ENCODE measurements around the gene ANK2. TPM values are rescaled to one million over a fixed set of nuclear protein-coding genes. Genes with fewer than 3 reads are reported as not detected.

The ANK2 gene
- total and polyA plus RNA-seq, 2 of the 13 experiments (the other 11 are each of a cell fraction or from before 2014, with no cell fraction given): 2.7 to 15.1 TPM

DNA sequence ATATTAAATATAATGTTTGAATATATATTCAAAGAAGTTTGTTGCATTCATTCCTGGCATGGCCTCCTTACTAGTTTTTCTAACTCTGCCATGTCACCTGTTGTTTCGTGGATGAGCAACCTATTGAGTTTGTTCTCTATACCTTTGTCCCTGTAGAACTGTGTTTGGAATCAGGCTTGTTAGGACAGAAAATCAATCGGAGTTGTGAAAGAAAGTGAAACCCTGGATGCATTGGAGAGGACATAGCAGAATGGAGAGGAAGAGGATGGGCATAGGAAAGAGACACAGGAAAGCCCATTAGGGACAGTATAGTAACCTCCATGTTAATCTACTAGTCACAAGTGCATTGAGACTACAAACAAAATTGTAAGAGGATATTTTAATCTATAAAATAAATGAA, 31.2 kb downstream of the ANK2 start:
- FAIRE-seq (no peak), ATAC-seq (peak; percentile 38; the same call in 2 of the 3 replicates), DNase-seq (ENCODE audit: low spot score) (no peak)
- Histone ChIP-seq H4K20me1 (ENCODE audit: insufficient read depth, low read length) (no peaks in the 10 kb centered on the region), H3K79me2 (ENCODE audit: insufficient read depth, low read length) (no peaks in the 10 kb centered on the region), H3K27me3 (ENCODE audit: control insufficient read depth in 1 of 2, insufficient read depth in 2 of 2, low read length in 2 of 2) (peaks cover 0 to 3% of the 10 kb centered on the region in 2 experiments; a peak in 1 of 5 replicates), H3K27ac (ENCODE audit: extremely low read length, insufficient read depth, low read length) (no peak overlapping the region), H3K9me3 (ENCODE audit: low read length) (no peaks in the 10 kb centered on the region), H3K36me3 (replicated peaks in 1 of 2; ENCODE audit: control insufficient read depth in 1 of 2, insufficient read depth in 2 of 2, low read length in 2 of 2) (no peaks in the 10 kb centered on the region), H3K4me3 (replicated peaks in 1 of 3; ENCODE audit: insufficient read depth in 1 of 3, low read depth in 2 of 3, low read length in 3 of 3) (no peak overlapping the region), H2AFZ (ENCODE audit: low read length) (no peak overlapping the region), H3K4me2 (ENCODE audit: low read depth, low read length) (no peak overlapping the region), H3K9ac (ENCODE audit: insufficient read depth, low read depth, low read length) (no peak overlapping the region), H3K4me1 (ENCODE audit: insufficient read depth, low read length) (peaks cover 7% of the 10 kb centered on the region)
- whole genome bisulfite sequencing (ENCODE audit: low lambda C conversion rate): 0% methylated on average over 2 of the region's 2 CpGs
- intact Hi-C loops (cut with micrococcal nuclease; ENCODE audit: unreplicated experiment): no loop called here
- ChIA-PET POLR2A (no interaction called here), CTCF (ENCODE audit: low intra/inter-chr PET ratio, low total read pairs) (no interaction called here)
- in situ Hi-C loops (cut with HindIII; ENCODE audit: extremely low pct_ligation_motif_present, low pct_unique_long_range_greater_than_20kb): no loop called here
- TF ChIP-seq ZNF878 (CRISPR knock-in tag; IDR thresholded peaks at IDR 0.05): no peak
- TF ChIP-seq E2F1 (CRISPR knock-in tag; IDR thresholded peaks at IDR 0.05): no peak
- no peak for TF ChIP-seq FOXA1 (IDR thresholded peaks at IDR 0.05)
- no peak for TF ChIP-seq FOXA1 (CRISPR knock-in tag; IDR thresholded peaks at IDR 0.05)
- BruUV-seq (replicated peaks): no TSS peak

- Histone ChIP-seq H3K4me2 (ENCODE audit: low read depth, low read length) (no peak overlapping the region), H3K4me1 (ENCODE audit: insufficient read depth, low read length) (peaks cover 7% of the 10 kb centered on the region), H4K20me1 (ENCODE audit: insufficient read depth, low read length) (no peaks in the 10 kb centered on the region), H2AFZ (ENCODE audit: low read length) (no peak overlapping the region), H3K4me3 (replicated peaks in 1 of 3; ENCODE audit: insufficient read depth in 1 of 3, low read depth in 2 of 3, low read length in 3 of 3) (no peak overlapping the region), H3K79me2 (ENCODE audit: insufficient read depth, low read length) (no peaks in the 10 kb centered on the region), H3K27me3 (ENCODE audit: control insufficient read depth in 1 of 2, insufficient read depth in 2 of 2, low read length in 2 of 2) (peaks cover 0 to 3% of the 10 kb centered on the region in 2 experiments; a peak in 1 of 5 replicates), H3K9ac (ENCODE audit: insufficient read depth, low read depth, low read length) (no peak overlapping the region), H3K36me3 (replicated peaks in 1 of 2; ENCODE audit: control insufficient read depth in 1 of 2, insufficient read depth in 2 of 2, low read length in 2 of 2) (no peaks in the 10 kb centered on the region), H3K27ac (ENCODE audit: extremely low read length, insufficient read depth, low read length) (no peak overlapping the region), H3K9me3 (ENCODE audit: low read length) (no peaks in the 10 kb centered on the region)
- ChIA-PET POLR2A (no interaction called here), CTCF (ENCODE audit: low intra/inter-chr PET ratio, low total read pairs) (no interaction called here)
- in situ Hi-C loops (cut with HindIII; ENCODE audit: extremely low pct_ligation_motif_present, low pct_unique_long_range_greater_than_20kb): no loop called here
- no peak for DNase-seq (ENCODE audit: low spot score)
- TF ChIP-seq SCMH1 (CRISPR knock-in tag; IDR thresholded peaks at IDR 0.05; ENCODE audit: borderline replicate concordance) (no peak), SAFB2 (CRISPR knock-in tag; IDR thresholded peaks at IDR 0.05; ENCODE audit: borderline replicate concordance, low read depth) (no peak)
- 100% methylated on average over 1 of the region's 1 CpG for WGBS (ENCODE audit: low lambda C conversion rate)
- no peak for ATAC-seq
- no TSS peak for BruUV-seq (replicated peaks)
- no peak for FAIRE-seq
- intact Hi-C loops (cut with micrococcal nuclease; ENCODE audit: unreplicated experiment): no loop called here
Observed at GRCh38 chr4:113083346-113083745, 33.9 kb downstream of the ANK2 start.
